Thoracic aorta (tissue), 2 donors: ENCODE measurements around the gene PLA2G4A. TPM values are rescaled to one million over a fixed set of nuclear protein-coding genes. Genes with fewer than 3 reads are reported as not detected.

Source experiments
- ATAC-seq: fragments of 150-250 bp; one replicate; pipeline ENCODE4 v1.8.0; 2017; ENCODE audit warnings: low read depth; ENCODE audit not compliant: insufficient number of reproducible peaks, low FRiP score
- DNase-seq: peaks from one replicate; pipeline ENCODE4 v3.0.0-alpha.2; 2020; ENCODE audit warnings: low spot score
- H3K27ac ChIP-seq, 2 donors: fragments of 200-600 bp; sonication (generic); 1 replicate in 1 of 2; 2 replicates in 1 of 2; pipeline ENCODE4 v1.5.1; 2016; ENCODE audit warnings: mild to moderate bottlenecking in 2 of 2, moderate library complexity in 2 of 2
- H3K27me3 ChIP-seq: fragments of 200-600 bp; sonication (generic); replicated peaks from 2 replicates; pipeline ENCODE4 v1.6.0; 2016; ENCODE audit warnings: mild to moderate bottlenecking; ENCODE audit not compliant: insufficient read depth
- H3K36me3 ChIP-seq: fragments of 200-600 bp; sonication (generic); one replicate; pipeline ENCODE4 v1.5.1; 2016
- H3K4me1 ChIP-seq, 2 donors: fragments of 200-600 bp; sonication (generic); 1 replicate in 1 of 2; 2 replicates in 1 of 2; pipeline versions ENCODE4 v1.5.1 to v1.6.0; 2016; ENCODE audit warnings: low read depth in 2 of 2, mild to moderate bottlenecking in 1 of 2; ENCODE audit not compliant: control insufficient read depth in 1 of 2
- H3K4me3 ChIP-seq: fragments of 200-600 bp; sonication (generic); 2 replicates; pipeline ENCODE4 v1.5.1; 2016; ENCODE audit warnings: mild to moderate bottlenecking
- H3K9me3 ChIP-seq: fragments of 200-600 bp; sonication (generic); 2 replicates; pipeline ENCODE4 v1.5.1; 2016
- CTCF ChIP-seq: fragments of 200-600 bp; sonication (generic); IDR thresholded peaks from one replicate; pipeline ENCODE4 v1.5.1; 2019; ENCODE audit warnings: antibody characterized with exemption
- total RNA-seq, 2 donors: library from RNA; depleted of rRNA; stranded (reverse); fragments of >200 nt; gene quantifications; one replicate each; pipeline versions ENCODE4 v1.1.0 to v1.2.3, GENCODE V29; 2016

Gene PLA2G4A
- total RNA-seq, 2 donors from 2014 or later, result 5.2 to 8.8 TPM

- H3K4me3 ChIP-seq, result no peak overlapping the region
- H3K9me3 ChIP-seq, result peaks cover 5% of the 10 kb centered on the region
- H3K4me1 ChIP-seq, result no peaks in the 10 kb centered on the region
- TF ChIP-seq CTCF, result no peak
- H3K27me3 ChIP-seq, result no peaks in the 10 kb centered on the region
- H3K36me3 ChIP-seq, result no peaks in the 10 kb centered on the region
- DNase-seq (no peak), ATAC-seq (no peak)
- H3K27ac ChIP-seq, result no peak overlapping the region
These were observed 205.8 kb downstream of the PLA2G4A start for GRCh38 chr1:187034501-187034900.

GRCh38 chr1:187037973-187038553 is 209.3 kb downstream of the PLA2G4A start:
- Histone ChIP-seq H3K4me1 (no peaks in the 10 kb centered on the region), H3K36me3 (no peaks in the 10 kb centered on the region), H3K27me3 (no peaks in the 10 kb centered on the region), H3K4me3 (no peak overlapping the region), H3K27ac (no peak overlapping the region), H3K9me3 (no peaks in the 10 kb centered on the region)
- DNase-seq, result no peak
- ATAC-seq, result no peak
- no peak for TF ChIP-seq CTCF

Other genes starting within 250 kb of the PLA2G4A start
- gene PTGS2, start 148.5 kb upstream of the PLA2G4A start, total RNA-seq, result 10 to 100 TPM; 12.7 to 16.9 TPM